K562 (cell line): ENCODE data around the gene CNTFR. TPM values are rescaled to one million over a fixed set of nuclear protein-coding genes. Genes with fewer than 3 reads are reported as not detected.

Source experiments
- CAMTA2 ChIP-seq: fragments of 250-450 bp; sonication (Bioruptor Pico); conservative IDR thresholded peaks from 2 replicates; pipeline ENCODE4 v1.5.1; 2022
- ETV5 ChIP-seq: sonication (generic); formaldehyde crosslinking; IDR thresholded peaks from 2 replicates; pipeline ENCODE4 v1.4.0; 2020; ENCODE audit warnings: low read depth, mild to moderate bottlenecking, missing genetic modification reagents
- GTF2A2 ChIP-seq: IDR thresholded peaks from 2 replicates; pipeline ENCODE4 v1.6.1; 2016; ENCODE audit warnings: mild to moderate bottlenecking, missing genetic modification characterization, missing compliant biosample characterization
- NR1H2 ChIP-seq: sonication (generic); formaldehyde crosslinking; IDR thresholded peaks from 2 replicates; pipeline ENCODE4 v1.4.0; 2020; ENCODE audit warnings: mild to moderate bottlenecking, missing genetic modification reagents
- OTX1 ChIP-seq: fragments of 450-650 bp; formaldehyde crosslinking; IDR thresholded peaks from 2 replicates; pipeline ENCODE4 v1.4.0; 2022; ENCODE audit warnings: mild to moderate bottlenecking
- SMARCA5 ChIP-seq: fragments of 450-650 bp; IDR thresholded peaks from 2 replicates; pipeline ENCODE4 v1.6.1; 2016
- ZNF311 ChIP-seq: fragments of 250-450 bp; sonication (Bioruptor Pico); IDR thresholded peaks from 2 replicates; pipeline ENCODE4 v1.4.0; 2020; ENCODE audit warnings: mild to moderate bottlenecking, moderate library complexity
- ZNF316 ChIP-seq: fragments of 450-650 bp; IDR thresholded peaks from 2 replicates; pipeline ENCODE4 v1.6.1; 2016
- ZNF449 ChIP-seq: fragments of 250-450 bp; sonication (Bioruptor Pico); IDR thresholded peaks from 2 replicates; pipeline ENCODE4 v1.8.0; 2022; ENCODE audit warnings: moderate library complexity, mild to moderate bottlenecking, inconsistent platforms
- ZSCAN32 ChIP-seq: fragments of 450-650 bp; formaldehyde crosslinking; IDR thresholded peaks from 2 replicates; pipeline ENCODE4 v1.4.0; 2020; ENCODE audit warnings: mild to moderate bottlenecking, moderate library complexity
- polyA plus RNA-seq, 8 experiments: library from polyadenylated mRNA; depleted of rRNA in 4 of 8; stranded (reverse) in 5 of 8; unstranded in 3 of 8; fragments of >200 nt; fragmentation: Nextera tagmentation in 2 of 8; fragmentation: Illumina TruSeq in 1 of 8; extraction: Ambion mirVana in 2 of 8; extraction: Trizol in 1 of 8; gene quantifications; 2 replicates each; pipeline versions ENCODE4 v1.2.1 to v1.2.3, GENCODE V29; 2011 to 2014; ENCODE audit warnings: inconsistent platforms in 1 of 8, missing spikeins in 1 of 8
- total RNA-seq, 7 experiments: library from RNA; depleted of rRNA in 6 of 7; stranded (reverse); fragments of >200 nt in 6 of 7; fragmentation: Illumina TruSeq in 2 of 7; extraction: Trizol in 2 of 7; gene quantifications; 2 replicates each; pipeline versions ENCODE4 v1.2.1 to v1.2.3, GENCODE V29; 2011 to 2021; ENCODE audit warnings: low replicate concordance in 1 of 7
- TF ChIP-seq, protein P1 (sequence below): fragments of 450-650 bp; formaldehyde crosslinking; IDR thresholded peaks from 2 replicates; pipeline ENCODE4 v1.4.0; 2020; ENCODE audit warnings: mild to moderate bottlenecking, moderate library complexity
- TF ChIP-seq, protein P2 (sequence below): fragments of 450-650 bp; IDR thresholded peaks from 2 replicates; pipeline ENCODE4 v1.7.1; 2018; ENCODE audit warnings: mild to moderate bottlenecking, low read depth; ENCODE audit not compliant: partially characterized antibody
- TF ChIP-seq, protein P3 (sequence below): sonication (generic); formaldehyde crosslinking; IDR thresholded peaks from 2 replicates; pipeline ENCODE4 v1.8.0; 2023; ENCODE audit warnings: missing genetic modification reagents, mild to moderate bottlenecking, borderline replicate concordance

Gene CNTFR
- total and polyA plus RNA-seq, 9 of the 15 experiments (the other 6 are each of a cell fraction or from before 2014, with no cell fraction given) = not detected

GRCh38 chr9:34611811-34612787, 22.6 kb upstream of the CNTFR start, which contains the start of gene RPP25L (continued):
- TF ChIP-seq ZNF311 (CRISPR knock-in tag) = no peak
- TF ChIP-seq ETV5 (CRISPR knock-in tag) = no peak; the same call in 1 of the 2 replicates
- TF ChIP-seq ZNF449 (CRISPR knock-in tag) = no peak
- no peak for TF ChIP-seq CAMTA2 (CRISPR knock-in tag)
- no peak for TF ChIP-seq GTF2A2
- no peak for TF ChIP-seq ZNF316
- TF ChIP-seq, protein P1, sequence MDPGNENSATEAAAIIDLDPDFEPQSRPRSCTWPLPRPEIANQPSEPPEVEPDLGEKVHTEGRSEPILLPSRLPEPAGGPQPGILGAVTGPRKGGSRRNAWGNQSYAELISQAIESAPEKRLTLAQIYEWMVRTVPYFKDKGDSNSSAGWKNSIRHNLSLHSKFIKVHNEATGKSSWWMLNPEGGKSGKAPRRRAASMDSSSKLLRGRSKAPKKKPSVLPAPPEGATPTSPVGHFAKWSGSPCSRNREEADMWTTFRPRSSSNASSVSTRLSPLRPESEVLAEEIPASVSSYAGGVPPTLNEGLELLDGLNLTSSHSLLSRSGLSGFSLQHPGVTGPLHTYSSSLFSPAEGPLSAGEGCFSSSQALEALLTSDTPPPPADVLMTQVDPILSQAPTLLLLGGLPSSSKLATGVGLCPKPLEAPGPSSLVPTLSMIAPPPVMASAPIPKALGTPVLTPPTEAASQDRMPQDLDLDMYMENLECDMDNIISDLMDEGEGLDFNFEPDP (CRISPR knock-in tag) = no peak
- no peak for TF ChIP-seq ZSCAN32 (CRISPR knock-in tag)
- no peak for TF ChIP-seq OTX1
- TF ChIP-seq, protein P2, sequence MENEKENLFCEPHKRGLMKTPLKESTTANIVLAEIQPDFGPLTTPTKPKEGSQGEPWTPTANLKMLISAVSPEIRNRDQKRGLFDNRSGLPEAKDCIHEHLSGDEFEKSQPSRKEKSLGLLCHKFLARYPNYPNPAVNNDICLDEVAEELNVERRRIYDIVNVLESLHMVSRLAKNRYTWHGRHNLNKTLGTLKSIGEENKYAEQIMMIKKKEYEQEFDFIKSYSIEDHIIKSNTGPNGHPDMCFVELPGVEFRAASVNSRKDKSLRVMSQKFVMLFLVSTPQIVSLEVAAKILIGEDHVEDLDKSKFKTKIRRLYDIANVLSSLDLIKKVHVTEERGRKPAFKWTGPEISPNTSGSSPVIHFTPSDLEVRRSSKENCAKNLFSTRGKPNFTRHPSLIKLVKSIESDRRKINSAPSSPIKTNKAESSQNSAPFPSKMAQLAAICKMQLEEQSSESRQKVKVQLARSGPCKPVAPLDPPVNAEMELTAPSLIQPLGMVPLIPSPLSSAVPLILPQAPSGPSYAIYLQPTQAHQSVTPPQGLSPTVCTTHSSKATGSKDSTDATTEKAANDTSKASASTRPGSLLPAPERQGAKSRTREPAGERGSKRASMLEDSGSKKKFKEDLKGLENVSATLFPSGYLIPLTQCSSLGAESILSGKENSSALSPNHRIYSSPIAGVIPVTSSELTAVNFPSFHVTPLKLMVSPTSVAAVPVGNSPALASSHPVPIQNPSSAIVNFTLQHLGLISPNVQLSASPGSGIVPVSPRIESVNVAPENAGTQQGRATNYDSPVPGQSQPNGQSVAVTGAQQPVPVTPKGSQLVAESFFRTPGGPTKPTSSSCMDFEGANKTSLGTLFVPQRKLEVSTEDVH = no peak
- no peak for TF ChIP-seq NR1H2
- TF ChIP-seq, protein P3, sequence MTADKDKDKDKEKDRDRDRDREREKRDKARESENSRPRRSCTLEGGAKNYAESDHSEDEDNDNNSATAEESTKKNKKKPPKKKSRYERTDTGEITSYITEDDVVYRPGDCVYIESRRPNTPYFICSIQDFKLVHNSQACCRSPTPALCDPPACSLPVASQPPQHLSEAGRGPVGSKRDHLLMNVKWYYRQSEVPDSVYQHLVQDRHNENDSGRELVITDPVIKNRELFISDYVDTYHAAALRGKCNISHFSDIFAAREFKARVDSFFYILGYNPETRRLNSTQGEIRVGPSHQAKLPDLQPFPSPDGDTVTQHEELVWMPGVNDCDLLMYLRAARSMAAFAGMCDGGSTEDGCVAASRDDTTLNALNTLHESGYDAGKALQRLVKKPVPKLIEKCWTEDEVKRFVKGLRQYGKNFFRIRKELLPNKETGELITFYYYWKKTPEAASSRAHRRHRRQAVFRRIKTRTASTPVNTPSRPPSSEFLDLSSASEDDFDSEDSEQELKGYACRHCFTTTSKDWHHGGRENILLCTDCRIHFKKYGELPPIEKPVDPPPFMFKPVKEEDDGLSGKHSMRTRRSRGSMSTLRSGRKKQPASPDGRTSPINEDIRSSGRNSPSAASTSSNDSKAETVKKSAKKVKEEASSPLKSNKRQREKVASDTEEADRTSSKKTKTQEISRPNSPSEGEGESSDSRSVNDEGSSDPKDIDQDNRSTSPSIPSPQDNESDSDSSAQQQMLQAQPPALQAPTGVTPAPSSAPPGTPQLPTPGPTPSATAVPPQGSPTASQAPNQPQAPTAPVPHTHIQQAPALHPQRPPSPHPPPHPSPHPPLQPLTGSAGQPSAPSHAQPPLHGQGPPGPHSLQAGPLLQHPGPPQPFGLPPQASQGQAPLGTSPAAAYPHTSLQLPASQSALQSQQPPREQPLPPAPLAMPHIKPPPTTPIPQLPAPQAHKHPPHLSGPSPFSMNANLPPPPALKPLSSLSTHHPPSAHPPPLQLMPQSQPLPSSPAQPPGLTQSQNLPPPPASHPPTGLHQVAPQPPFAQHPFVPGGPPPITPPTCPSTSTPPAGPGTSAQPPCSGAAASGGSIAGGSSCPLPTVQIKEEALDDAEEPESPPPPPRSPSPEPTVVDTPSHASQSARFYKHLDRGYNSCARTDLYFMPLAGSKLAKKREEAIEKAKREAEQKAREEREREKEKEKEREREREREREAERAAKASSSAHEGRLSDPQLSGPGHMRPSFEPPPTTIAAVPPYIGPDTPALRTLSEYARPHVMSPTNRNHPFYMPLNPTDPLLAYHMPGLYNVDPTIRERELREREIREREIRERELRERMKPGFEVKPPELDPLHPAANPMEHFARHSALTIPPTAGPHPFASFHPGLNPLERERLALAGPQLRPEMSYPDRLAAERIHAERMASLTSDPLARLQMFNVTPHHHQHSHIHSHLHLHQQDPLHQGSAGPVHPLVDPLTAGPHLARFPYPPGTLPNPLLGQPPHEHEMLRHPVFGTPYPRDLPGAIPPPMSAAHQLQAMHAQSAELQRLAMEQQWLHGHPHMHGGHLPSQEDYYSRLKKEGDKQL = no peak
- no peak for TF ChIP-seq SMARCA5
